Activated CD8-positive, alpha-beta T cell treated with anti-CD3 and anti-CD28 coated beads for 36 hours (primary cell): Measurements from ENCODE around the gene NCR2. TPM values are rescaled to one million over a fixed set of nuclear protein-coding genes. Genes with fewer than 3 reads are reported as not detected.

Source experiments
- ATAC-seq: fragments of 200-7000 bp; cut with Tn5 transposase; one replicate; pipeline ENCODE4 v1.10.0; 2021; ENCODE audit warnings: mild to moderate bottlenecking, moderate library complexity
- CTCF ChIA-PET: fragments of 350-600 bp; sonication (Branson Sonifier 250); formaldehyde crosslinking; loops from one replicate; lab custom pipeline; 2021; ENCODE audit warnings: antibody characterized with exemption; lab: Charles Lee
- POLR2A ChIA-PET: fragments of 350-600 bp; sonication (Branson Sonifier 250); formaldehyde crosslinking; loops from one replicate; lab custom pipeline; 2021; ENCODE audit warnings: antibody characterized with exemption; lab: Charles Lee
- DNase-seq: peaks from one replicate; pipeline ENCODE4 v3.0.0-alpha.2; 2020
- H3K27ac Mint-ChIP-seq: one replicate; pipeline ENCODE4 v1.8.0; 2021; ENCODE audit warnings: mild to moderate bottlenecking, mixed read lengths
- H3K27me3 Mint-ChIP-seq: one replicate; pipeline ENCODE4 v1.8.0; 2021; ENCODE audit warnings: mixed read lengths
- H3K36me3 Mint-ChIP-seq: one replicate; pipeline ENCODE4 v1.8.0; 2021; ENCODE audit warnings: low read depth, mixed read lengths
- H3K4me1 Mint-ChIP-seq: one replicate; pipeline ENCODE4 v1.8.0; 2021; ENCODE audit warnings: low read depth, mixed read lengths
- H3K4me3 Mint-ChIP-seq: one replicate; pipeline ENCODE4 v1.8.0; 2021; ENCODE audit warnings: mild to moderate bottlenecking, moderate library complexity, mixed read lengths
- H3K9me3 Mint-ChIP-seq: one replicate; pipeline ENCODE4 v1.8.0; 2021; ENCODE audit warnings: mixed read lengths
- intact Hi-C: fragments of 100-400 bp; cut with micrococcal nuclease; formaldehyde crosslinking; loops from one replicate; pipeline ENCODE4 v1.10.0; 2022
- total RNA-seq, 2 experiments: library from RNA; stranded (reverse); gene quantifications; one replicate each; pipeline ENCODE4 v1.2.3, GENCODE V29; 2021
- TF ChIP-seq, protein P1 (sequence below): fragments of 200-600 bp; IDR thresholded peaks from one replicate; pipeline ENCODE4 v1.8.0; 2022; ENCODE audit warnings: antibody characterized with exemption, mild to moderate bottlenecking

Gene NCR2
- total RNA-seq, 2 experiments from 2014 or later, result 0.56 to 0.68 TPM

DNA sequence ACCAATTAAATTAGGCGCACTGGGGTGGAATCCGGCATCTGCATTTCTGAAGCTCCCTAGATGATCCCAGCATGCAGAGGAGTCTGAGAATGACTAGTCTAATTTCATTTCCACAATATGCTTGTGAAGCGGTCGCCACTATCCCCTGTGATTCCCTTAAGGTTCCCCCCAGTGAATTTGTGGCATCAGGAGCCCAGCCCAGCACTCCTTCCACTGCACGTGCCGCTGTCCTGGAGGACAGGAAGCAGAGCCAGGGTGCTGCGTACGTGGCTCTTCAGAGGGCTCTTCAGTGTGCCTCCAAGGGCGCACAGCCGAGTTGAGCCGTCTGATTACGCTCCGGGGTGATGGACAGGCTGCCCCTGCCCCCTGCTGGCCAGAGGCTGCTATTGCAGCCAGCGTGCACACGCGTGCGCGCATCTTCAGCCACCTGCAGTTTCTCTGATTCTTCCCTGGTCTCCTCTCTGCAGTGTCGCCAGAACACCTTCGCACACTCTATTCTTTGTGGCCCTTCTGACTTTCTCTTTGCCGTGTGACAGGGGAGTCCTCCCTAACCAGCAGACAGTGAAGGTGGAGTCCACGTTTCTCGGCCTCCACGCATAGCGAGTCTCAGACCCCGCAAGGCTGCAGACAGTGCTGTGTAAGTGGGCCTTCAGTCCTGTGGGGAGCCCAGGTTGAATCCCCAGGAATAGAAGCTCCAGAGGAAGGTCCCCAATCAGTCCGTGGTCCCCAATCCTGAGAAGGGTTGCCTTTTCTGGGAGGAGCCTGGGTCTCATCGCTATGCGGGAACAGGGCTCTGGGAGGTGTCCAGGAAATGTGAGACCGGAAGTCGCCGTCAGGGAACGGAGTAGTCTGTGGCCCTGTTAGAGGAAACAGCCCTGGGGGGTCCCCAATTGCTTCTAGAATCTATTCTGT is 16.5 kb upstream of the NCR2 start:
- POLR2A ChIA-PET, result interaction anchor here (0.7 to 4.9 kb wide), 6 partner anchors 11 to 246 kb away, joined by 3 to 34 read pairs (median 4); partner anchors contain the start of genes NFYA and OARD1
- H3K9me3 Mint-ChIP-seq, result no peaks in the 10 kb centered on the region
- no peaks in the 10 kb centered on the region for H3K36me3 Mint-ChIP-seq
- peaks cover 14% of the 10 kb centered on the region for H3K27me3 Mint-ChIP-seq
- TF ChIP-seq, protein P1, sequence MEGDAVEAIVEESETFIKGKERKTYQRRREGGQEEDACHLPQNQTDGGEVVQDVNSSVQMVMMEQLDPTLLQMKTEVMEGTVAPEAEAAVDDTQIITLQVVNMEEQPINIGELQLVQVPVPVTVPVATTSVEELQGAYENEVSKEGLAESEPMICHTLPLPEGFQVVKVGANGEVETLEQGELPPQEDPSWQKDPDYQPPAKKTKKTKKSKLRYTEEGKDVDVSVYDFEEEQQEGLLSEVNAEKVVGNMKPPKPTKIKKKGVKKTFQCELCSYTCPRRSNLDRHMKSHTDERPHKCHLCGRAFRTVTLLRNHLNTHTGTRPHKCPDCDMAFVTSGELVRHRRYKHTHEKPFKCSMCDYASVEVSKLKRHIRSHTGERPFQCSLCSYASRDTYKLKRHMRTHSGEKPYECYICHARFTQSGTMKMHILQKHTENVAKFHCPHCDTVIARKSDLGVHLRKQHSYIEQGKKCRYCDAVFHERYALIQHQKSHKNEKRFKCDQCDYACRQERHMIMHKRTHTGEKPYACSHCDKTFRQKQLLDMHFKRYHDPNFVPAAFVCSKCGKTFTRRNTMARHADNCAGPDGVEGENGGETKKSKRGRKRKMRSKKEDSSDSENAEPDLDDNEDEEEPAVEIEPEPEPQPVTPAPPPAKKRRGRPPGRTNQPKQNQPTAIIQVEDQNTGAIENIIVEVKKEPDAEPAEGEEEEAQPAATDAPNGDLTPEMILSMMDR, result peak; percentile 99
- CTCF ChIA-PET, result interaction anchor here (0.6 to 8.1 kb wide), 29 partner anchors 10 to 365 kb away, joined by 3 to 106 read pairs (median 4); partner anchors contain the start of genes NCR2, OARD1 and TREM1
- peak overlapping the region; percentile 80 for H3K27ac Mint-ChIP-seq
- H3K4me3 Mint-ChIP-seq, result peak overlapping the region; percentile 52
- H3K4me1 Mint-ChIP-seq, result peaks cover 10% of the 10 kb centered on the region
- DNase-seq, result peak; percentile 90
- intact Hi-C loops, result no loop called here
- peak; percentile 99 for ATAC-seq

DNA sequence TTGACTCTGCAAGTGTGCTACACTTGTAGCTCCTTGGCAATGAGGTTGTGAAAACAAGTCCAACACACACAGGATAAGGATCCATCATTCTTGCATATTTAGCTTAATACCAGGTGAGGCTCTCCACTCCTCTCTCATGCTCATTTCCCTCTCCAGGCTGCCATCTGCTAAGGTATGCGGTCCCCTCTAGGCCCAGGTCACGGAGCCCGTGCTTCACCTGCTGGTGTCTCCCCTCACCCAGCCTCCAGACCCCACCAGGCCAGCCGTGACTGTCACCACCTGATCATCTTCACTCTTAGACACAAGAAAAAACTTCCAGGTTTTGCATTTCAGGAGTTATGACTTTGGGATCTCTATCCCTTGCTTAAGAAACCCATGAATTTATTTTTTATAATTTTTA is 14.2 kb upstream of the NCR2 start:
- Mint-ChIP-seq H3K4me1 (peaks cover 10% of the 10 kb centered on the region), H3K27me3 (peaks cover 8% of the 10 kb centered on the region), H3K27ac (no peak overlapping the region), H3K36me3 (no peaks in the 10 kb centered on the region), H3K9me3 (no peaks in the 10 kb centered on the region), H3K4me3 (no peak overlapping the region)
- no peak for ATAC-seq
- DNase-seq, result no peak
- TF ChIP-seq, protein P1, result no peak
- intact Hi-C loops, result no loop called here
- ChIA-PET CTCF (interaction anchor here (0.6 to 8.1 kb wide), 9 partner anchors 12 to 149 kb away, joined by 3 to 106 read pairs (median 11); partner anchors contain the start of genes NCR2 and TREM1), POLR2A (interaction anchor here (1.3 to 4.9 kb wide), 3 partner anchors 10 to 13 kb away, joined by 3 to 34 read pairs (median 5); no protein-coding TSS in a partner anchor)

GRCh38 chr6:41325446-41326066 is 9.9 kb upstream of the NCR2 start:
- intact Hi-C loops, result no loop called here
- ATAC-seq, result no peak
- Mint-ChIP-seq H3K36me3 (no peaks in the 10 kb centered on the region), H3K27ac (no peak overlapping the region), H3K4me1 (no peaks in the 10 kb centered on the region), H3K4me3 (no peak overlapping the region), H3K27me3 (no peaks in the 10 kb centered on the region), H3K9me3 (no peaks in the 10 kb centered on the region)
- CTCF ChIA-PET, result interaction anchor here (0.9 to 1.7 kb wide), 3 partner anchors 9 to 19 kb away, joined by 3 to 6 read pairs (median 4); no protein-coding TSS in a partner anchor
- POLR2A ChIA-PET, result no interaction called here
- no peak for DNase-seq
- TF ChIP-seq, protein P1, result no peak

- CTCF ChIA-PET, result interaction anchor here (0.9 to 2.1 kb wide), 4 partner anchors 8 to 19 kb away, joined by 3 to 6 read pairs (median 5); no protein-coding TSS in a partner anchor
- H3K4me3 Mint-ChIP-seq, result no peak overlapping the region
- H3K36me3 Mint-ChIP-seq, result no peaks in the 10 kb centered on the region
- TF ChIP-seq, protein P1, result no peak
- ATAC-seq (no peak), DNase-seq (no peak)
- H3K27me3 Mint-ChIP-seq, result no peaks in the 10 kb centered on the region
- intact Hi-C loops, result no loop called here
- no peak overlapping the region for H3K27ac Mint-ChIP-seq
- H3K4me1 Mint-ChIP-seq, result peaks cover under 1% of the 10 kb centered on the region
- H3K9me3 Mint-ChIP-seq, result no peaks in the 10 kb centered on the region
- POLR2A ChIA-PET, result no interaction called here
Observed at GRCh38 chr6:41326092-41326491, 9.3 kb upstream of the NCR2 start.
